Colonic mucosa (tissue), 4 donors: Measurements from ENCODE around the gene CCNT1. TPM values are rescaled to one million over a fixed set of nuclear protein-coding genes. Genes with fewer than 3 reads are reported as not detected.

Experiments
- DNase-seq: peaks from one replicate; pipeline ENCODE4 v3.0.0-alpha.2; 2020
- H3K27ac ChIP-seq: fragments of 200-600 bp; one replicate; pipeline ENCODE4 v1.8.0; 2021
- H3K27me3 ChIP-seq: fragments of 200-600 bp; one replicate; pipeline ENCODE4 v1.8.0; 2021
- H3K36me3 ChIP-seq: fragments of 200-600 bp; one replicate; pipeline ENCODE4 v1.8.0; 2021
- H3K4me1 ChIP-seq: fragments of 200-600 bp; one replicate; pipeline ENCODE4 v1.8.0; 2021; ENCODE audit warnings: mild to moderate bottlenecking
- H3K4me3 ChIP-seq: fragments of 200-600 bp; one replicate; pipeline ENCODE4 v1.8.0; 2021
- H3K9ac ChIP-seq, 2 donors: one replicate each; pipeline ENCODE4 v1.7.0; 2013; ENCODE audit warnings: control low read depth in 2 of 2, low read depth in 2 of 2, low read length in 2 of 2
- H3K9me3 ChIP-seq: fragments of 200-600 bp; one replicate; pipeline ENCODE4 v1.8.0; 2021
- intact Hi-C: fragments of 100-400 bp; cut with DNase I; formaldehyde crosslinking; loops from one replicate; pipeline ENCODE4 v1.14.1; 2022
- total RNA-seq, 2 donors: library from RNA; stranded (reverse); fragmentation: NEBNext Ultra II Directional in 1 of 2; extraction: Animal tissue kit (Norgen Biotek cat#: 25700) in 1 of 2; gene quantifications; one replicate each; pipeline ENCODE4 v1.2.1, GENCODE V29; 2021
- TF ChIP-seq, protein P1 (sequence below): fragments of 200-600 bp; IDR thresholded peaks from one replicate; pipeline ENCODE4 v1.8.0; 2022; ENCODE audit warnings: antibody characterized with exemption, mild to moderate bottlenecking
- donor health status: healthy.
- donor health status: DM: no; HTN: no; CAD: no.
- donor health status: DM: no; HTN: no; CAD: no.

CCNT1 gene
- 10 to 100 TPM; 26.3 to 38.7 TPM for total RNA-seq

DNA sequence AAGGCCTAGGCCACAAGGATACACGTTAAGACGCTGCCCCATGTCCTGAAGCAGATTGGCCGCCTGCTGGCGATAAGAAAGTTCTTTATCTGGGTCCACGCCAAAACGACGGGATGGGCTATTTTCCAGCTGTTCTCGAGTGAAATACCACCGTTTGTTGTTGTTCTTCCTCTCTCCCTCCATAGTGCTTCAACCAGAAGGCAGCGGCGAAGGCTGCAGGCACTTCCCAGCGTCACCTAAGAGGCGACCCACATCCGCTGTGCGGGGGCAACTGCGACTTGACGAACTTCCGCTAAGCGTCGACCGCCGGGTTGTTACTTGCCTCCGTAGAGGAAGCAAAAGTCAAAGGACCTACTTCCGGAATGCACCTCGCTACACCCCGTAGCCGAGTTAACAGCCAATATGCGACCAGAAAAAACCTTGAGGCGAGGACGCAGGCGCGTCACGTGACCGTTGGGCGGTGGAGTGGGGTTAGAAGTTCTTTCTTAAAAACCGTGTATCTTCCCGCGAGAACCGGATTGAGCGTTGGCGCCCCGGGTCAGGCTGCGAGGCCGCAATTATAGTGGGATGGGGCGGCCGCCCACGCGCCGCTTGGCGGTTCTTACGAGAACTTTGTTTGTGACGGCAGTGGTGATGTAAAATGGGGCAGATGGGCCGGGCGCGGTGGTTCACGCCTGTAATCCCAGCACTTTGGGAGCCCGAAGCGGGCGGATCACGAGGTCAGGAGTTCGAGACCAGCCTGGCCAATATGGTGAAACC, at the start of gene CCNT1:
CCNT1 (minus strand) TSS at position 215 of the 759 bp plus-strand sequence; CDS start at position 183, 32 bp downstream.
- Histone ChIP-seq H3K4me3 (peak within 1 kb of the TSS; percentile 64), H3K9me3 (no peaks in the 10 kb centered on the region), H3K36me3 (peaks cover 4% of the 10 kb centered on the region), H3K27ac (peak within 1 kb of the TSS; percentile 94), H3K9ac (peak within 1 kb of the TSS; percentile 82 to 91), H3K4me1 (peaks cover 13% of the 10 kb centered on the region), H3K27me3 (no peaks in the 10 kb centered on the region)
- intact Hi-C loops = no loop called here
- TF ChIP-seq, protein P1, sequence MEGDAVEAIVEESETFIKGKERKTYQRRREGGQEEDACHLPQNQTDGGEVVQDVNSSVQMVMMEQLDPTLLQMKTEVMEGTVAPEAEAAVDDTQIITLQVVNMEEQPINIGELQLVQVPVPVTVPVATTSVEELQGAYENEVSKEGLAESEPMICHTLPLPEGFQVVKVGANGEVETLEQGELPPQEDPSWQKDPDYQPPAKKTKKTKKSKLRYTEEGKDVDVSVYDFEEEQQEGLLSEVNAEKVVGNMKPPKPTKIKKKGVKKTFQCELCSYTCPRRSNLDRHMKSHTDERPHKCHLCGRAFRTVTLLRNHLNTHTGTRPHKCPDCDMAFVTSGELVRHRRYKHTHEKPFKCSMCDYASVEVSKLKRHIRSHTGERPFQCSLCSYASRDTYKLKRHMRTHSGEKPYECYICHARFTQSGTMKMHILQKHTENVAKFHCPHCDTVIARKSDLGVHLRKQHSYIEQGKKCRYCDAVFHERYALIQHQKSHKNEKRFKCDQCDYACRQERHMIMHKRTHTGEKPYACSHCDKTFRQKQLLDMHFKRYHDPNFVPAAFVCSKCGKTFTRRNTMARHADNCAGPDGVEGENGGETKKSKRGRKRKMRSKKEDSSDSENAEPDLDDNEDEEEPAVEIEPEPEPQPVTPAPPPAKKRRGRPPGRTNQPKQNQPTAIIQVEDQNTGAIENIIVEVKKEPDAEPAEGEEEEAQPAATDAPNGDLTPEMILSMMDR = peak; percentile 11
- peak; percentile 99 for DNase-seq

DNA sequence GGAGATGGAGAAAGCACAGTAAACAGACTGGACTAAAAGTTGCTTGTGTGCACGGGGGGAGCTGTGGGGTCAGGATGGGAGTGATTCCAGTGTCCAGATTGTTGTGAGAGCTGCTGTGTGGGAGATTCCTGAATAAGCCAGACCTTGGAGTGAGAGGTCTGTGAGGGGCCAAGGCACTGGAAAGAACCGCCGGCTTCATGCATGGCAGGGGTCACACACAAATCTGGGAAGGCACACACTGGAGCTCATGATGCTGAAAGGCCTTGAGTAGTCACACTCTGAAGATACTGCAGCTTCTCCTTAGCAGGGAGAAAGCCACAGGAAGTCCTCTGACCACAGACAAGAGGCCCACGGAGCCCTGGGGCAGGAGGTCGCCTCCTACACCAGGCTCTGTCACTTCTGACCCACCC, 49.3 kb upstream of the CCNT1 start:
- H3K4me1 ChIP-seq = no peaks in the 10 kb centered on the region
- intact Hi-C loops = no loop called here
- TF ChIP-seq, protein P1 = no peak
- no peaks in the 10 kb centered on the region for H3K36me3 ChIP-seq
- H3K4me3 ChIP-seq = no peak overlapping the region
- DNase-seq = no peak
- H3K27ac ChIP-seq = peak overlapping the region; percentile 21
- no peaks in the 10 kb centered on the region for H3K27me3 ChIP-seq
- no peaks in the 10 kb centered on the region for H3K9me3 ChIP-seq
- no peak overlapping the region for H3K9ac ChIP-seq

DNA sequence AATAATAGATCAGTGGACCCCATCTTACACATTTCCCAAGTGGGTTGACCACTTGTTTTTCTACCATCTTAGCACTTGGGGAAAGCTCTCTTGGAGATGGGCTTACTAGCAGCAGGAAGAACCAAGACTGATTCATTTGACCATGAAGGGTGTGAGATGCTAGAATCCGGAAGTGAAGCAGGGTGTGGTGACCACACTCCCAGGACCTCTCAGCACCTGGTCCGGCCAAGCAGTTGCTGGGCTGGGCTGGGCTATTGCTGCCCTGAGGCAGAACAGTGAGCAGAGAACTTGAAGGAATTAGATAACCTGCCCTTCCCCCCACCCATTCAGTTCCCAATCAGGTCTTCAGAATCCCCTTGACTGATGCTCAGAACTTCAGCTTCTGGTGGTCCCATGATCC, 48.0 kb upstream of the CCNT1 start:
- Histone ChIP-seq H3K9ac (no peak overlapping the region), H3K27ac (peak overlapping the region; percentile 21), H3K27me3 (no peaks in the 10 kb centered on the region), H3K4me1 (no peaks in the 10 kb centered on the region), H3K4me3 (no peak overlapping the region), H3K36me3 (no peaks in the 10 kb centered on the region), H3K9me3 (no peaks in the 10 kb centered on the region)
- DNase-seq = peak; percentile 72
- TF ChIP-seq, protein P1 = no peak
- intact Hi-C loops = no loop called here

DNA sequence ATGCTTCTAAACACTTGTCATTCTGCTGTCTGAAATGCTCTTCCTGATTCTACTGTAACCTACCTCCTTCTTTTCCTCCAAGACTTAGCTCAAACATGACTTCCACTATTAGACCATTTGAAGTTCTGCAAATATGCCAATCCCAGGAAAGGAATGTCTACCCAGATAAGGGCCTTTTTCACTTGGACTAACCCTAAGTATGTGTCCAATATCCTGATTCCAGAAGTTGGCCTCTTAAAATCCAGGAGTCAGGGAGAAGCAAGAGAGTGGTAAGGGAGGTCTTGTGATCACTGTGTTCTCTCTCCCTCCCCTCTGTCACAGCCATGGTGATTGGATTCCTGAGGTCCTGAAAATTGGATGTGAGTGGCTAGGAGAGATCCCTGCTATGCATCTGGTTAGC, 42.2 kb upstream of the CCNT1 start:
- TF ChIP-seq, protein P1 = no peak
- no peaks in the 10 kb centered on the region for H3K9me3 ChIP-seq
- H3K27me3 ChIP-seq = no peaks in the 10 kb centered on the region
- H3K4me3 ChIP-seq = no peak overlapping the region
- no peak overlapping the region for H3K27ac ChIP-seq
- intact Hi-C loops = no loop called here
- no peaks in the 10 kb centered on the region for H3K36me3 ChIP-seq
- DNase-seq = no peak
- H3K9ac ChIP-seq = no peak overlapping the region
- no peaks in the 10 kb centered on the region for H3K4me1 ChIP-seq

DNA sequence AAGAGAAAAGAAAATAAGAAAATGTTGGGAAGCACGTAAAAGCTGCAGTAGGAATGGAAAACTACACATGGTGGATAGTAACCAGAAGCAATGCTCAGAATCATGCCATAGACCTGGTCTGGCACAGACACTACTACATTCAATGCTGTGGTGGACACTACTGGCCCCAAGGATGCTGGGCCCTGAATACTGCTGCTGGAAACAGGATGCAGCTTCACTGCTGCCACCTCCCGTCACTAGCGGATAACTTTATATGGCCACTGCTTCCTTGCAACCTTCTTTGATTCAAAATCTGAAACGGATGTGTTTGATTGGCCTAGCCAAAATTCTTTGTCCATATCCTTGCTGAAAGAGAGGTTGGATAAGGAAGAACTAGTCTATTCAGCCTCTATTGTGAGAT, 41.7 kb upstream of the CCNT1 start:
- H3K9me3 ChIP-seq = no peaks in the 10 kb centered on the region
- H3K9ac ChIP-seq = no peak overlapping the region
- H3K4me3 ChIP-seq = no peak overlapping the region
- intact Hi-C loops = no loop called here
- no peak overlapping the region for H3K27ac ChIP-seq
- DNase-seq = no peak
- H3K36me3 ChIP-seq = no peaks in the 10 kb centered on the region
- H3K4me1 ChIP-seq = no peaks in the 10 kb centered on the region
- TF ChIP-seq, protein P1 = no peak
- no peaks in the 10 kb centered on the region for H3K27me3 ChIP-seq
